Inflammatory macrophage treated with lipopolysaccharide for 4 hours (primary cell): ENCODE results near the gene GEMIN4.
"Not testable (repeated sequence)": the region's sequence is repeated elsewhere in the genome, so short reads cannot be mapped to it uniquely, and the experiment has no call there.

Experiments used
- DNase-seq: peaks from one replicate; pipeline ENCODE4 v3.0.0-alpha.2; 2020

Gene GEMIN4

GRCh38 chr17:774313-774584, 22.2 kb upstream of the GEMIN4 start:
- DNase-seq: no peak

- DNase-seq: no peak
These were observed 21.6 kb upstream of the GEMIN4 start for GRCh38 chr17:773467-774312.

- no peak for DNase-seq
These were observed 21.0 kb upstream of the GEMIN4 start for GRCh38 chr17:773016-773415.

GRCh38 chr17:767076-767475, 15.0 kb upstream of the GEMIN4 start:
- no peak for DNase-seq

GRCh38 chr17:760371-760770, 8.3 kb upstream of the GEMIN4 start:
- no peak for DNase-seq

GRCh38 chr17:759964-760363, 7.9 kb upstream of the GEMIN4 start:
- DNase-seq: no peak

- not testable (repeated sequence) for DNase-seq
These were observed 4.0 kb upstream of the GEMIN4 start for GRCh38 chr17:756010-756567.

- not testable (repeated sequence) for DNase-seq
These were observed 3.4 kb upstream of the GEMIN4 start for GRCh38 chr17:755319-755961.

GRCh38 chr17:753418-753817, 1.4 kb upstream of the GEMIN4 start:
- DNase-seq: no peak

GRCh38 chr17:752620-753219, 656 bp upstream of the GEMIN4 start:
- DNase-seq: no peak

- DNase-seq: peak; percentile 57
These were observed 629 bp downstream of the GEMIN4 start for GRCh38 chr17:751269-752001.

- DNase-seq: no peak
These were observed 1.5 kb downstream of the GEMIN4 start for GRCh38 chr17:750431-751037.

- DNase-seq: not testable (repeated sequence)
These were observed 2.7 kb downstream of the GEMIN4 start for GRCh38 chr17:749359-749758.

GRCh38 chr17:748604-749003, 3.5 kb downstream of the GEMIN4 start:
- DNase-seq: not testable (repeated sequence)

GRCh38 chr17:746783-747629, 5.1 kb downstream of the GEMIN4 start:
- DNase-seq: no peak

GRCh38 chr17:746181-746580, 5.9 kb downstream of the GEMIN4 start:
- DNase-seq: no peak

GRCh38 chr17:745406-745805, 6.7 kb downstream of the GEMIN4 start:
- no peak for DNase-seq

GRCh38 chr17:744937-745336, 7.1 kb downstream of the GEMIN4 start:
- no peak for DNase-seq

- no peak for DNase-seq
These were observed 8.9 kb downstream of the GEMIN4 start for GRCh38 chr17:743139-743538.

- DNase-seq: no peak
These were observed 9.8 kb downstream of the GEMIN4 start for GRCh38 chr17:742147-742793.
